GM21360 (cell line): ENCODE measurements around the gene CNIH1.
"Not testable (repeated sequence)": the region's sequence is repeated elsewhere in the genome, so short reads cannot be mapped to it uniquely, and the experiment has no call there.

Experiments
- ATAC-seq: cut with Tn5 transposase; IDR thresholded peaks from one replicate; pipeline ENCODE4 v1.9.1; 2021; ENCODE audit warnings: mild to moderate bottlenecking, moderate library complexity; ENCODE audit not compliant: unreplicated experiment

Gene CNIH1

DNA sequence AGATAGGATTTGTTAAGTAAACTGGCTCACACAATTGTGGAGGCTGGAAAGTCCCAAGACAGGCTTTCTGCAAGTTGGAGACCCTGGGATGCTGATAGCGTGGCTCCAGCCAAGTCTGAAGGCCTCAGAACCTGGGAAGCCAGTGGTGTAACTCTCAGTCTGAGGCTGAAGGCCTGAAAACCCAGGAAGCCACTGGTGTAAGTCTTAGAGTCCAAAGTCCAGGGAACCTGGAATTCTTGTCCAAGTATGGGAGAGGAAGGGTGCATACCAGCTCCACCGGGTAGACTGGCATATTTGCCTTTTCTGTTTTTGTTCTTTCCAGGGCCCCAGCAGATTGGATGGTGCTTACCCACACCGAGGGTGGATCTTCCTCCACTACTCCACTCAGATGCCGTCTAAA is 29.5 kb upstream of the CNIH1 start:
- no peak for ATAC-seq

DNA sequence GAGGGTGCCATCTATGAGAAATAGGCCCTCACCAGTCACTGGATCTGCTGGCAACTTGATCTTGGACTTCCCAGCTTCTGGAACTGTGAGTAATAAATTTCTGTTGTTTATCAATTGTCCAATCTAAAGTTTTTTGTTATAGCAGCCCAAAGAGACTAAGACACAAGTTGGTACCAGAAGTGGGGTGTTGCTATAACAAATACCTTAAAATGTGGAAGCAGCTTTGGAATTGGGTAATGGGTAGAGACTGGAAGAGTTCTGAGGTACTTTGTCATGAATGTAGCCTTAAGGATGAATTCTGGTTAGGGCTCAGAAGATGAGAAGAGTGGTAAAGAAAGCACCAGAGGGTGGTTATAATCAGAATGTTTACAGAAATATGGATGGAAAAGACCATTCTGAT is 26.1 kb upstream of the CNIH1 start:
- no peak for ATAC-seq

DNA sequence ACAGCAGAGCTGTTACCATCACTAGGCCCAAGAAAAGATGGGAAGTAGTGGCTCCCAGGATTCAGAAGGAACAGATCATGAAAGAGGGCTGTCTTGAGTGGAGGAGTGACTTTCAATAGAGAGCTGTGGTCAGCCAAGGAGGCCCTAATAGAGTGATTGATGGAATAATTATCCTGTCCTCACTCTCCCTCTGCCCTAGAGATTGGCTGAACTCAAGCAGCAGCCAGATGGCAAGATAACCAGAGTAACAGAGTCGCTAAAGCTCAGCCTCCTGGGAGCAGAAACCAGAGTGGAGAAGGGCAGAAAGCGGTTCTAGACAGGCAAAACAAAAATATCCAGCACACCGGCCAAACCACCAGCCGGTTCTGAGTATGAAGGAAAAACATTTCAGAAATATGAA is 24.5 kb upstream of the CNIH1 start:
- ATAC-seq: no peak

DNA sequence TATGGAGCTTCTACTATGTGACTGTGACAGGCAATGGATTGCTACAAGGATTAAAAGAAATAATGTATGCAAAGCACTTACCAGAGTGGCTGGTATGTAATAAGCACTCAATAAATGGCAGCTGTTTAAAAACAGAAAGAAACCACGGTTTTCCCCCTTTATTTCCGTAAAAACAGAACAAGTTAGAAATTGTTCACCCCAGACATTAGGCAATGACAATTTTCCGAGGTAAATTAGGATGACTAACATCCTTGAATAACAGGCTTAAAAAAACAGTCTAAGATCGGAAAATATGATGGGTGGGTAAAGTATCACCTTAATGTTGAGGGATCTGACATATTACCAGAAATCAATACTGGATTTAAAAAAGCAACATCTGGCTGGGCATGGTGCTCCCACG is 20.9 kb upstream of the CNIH1 start:
- no peak for ATAC-seq

DNA sequence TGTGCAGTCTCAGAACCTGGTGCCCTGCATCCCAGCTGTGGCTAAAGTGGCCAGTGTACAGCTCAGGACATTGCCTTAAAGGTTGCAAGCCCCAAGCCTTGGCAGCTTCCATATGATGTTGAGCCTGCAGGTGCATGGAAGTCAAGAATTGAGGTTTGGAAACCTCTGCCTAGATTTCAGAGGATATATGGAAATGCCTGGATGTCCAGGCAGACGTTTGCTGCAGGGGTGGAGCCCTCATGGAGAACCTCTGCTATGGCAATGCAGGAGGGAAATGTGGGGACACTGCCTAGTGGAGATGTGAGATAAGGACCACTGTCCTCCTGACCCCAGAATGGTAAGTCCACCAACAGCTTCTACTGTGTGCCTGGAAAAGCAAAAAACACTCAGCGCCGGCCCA is 17.9 kb upstream of the CNIH1 start:
- no peak for ATAC-seq

DNA sequence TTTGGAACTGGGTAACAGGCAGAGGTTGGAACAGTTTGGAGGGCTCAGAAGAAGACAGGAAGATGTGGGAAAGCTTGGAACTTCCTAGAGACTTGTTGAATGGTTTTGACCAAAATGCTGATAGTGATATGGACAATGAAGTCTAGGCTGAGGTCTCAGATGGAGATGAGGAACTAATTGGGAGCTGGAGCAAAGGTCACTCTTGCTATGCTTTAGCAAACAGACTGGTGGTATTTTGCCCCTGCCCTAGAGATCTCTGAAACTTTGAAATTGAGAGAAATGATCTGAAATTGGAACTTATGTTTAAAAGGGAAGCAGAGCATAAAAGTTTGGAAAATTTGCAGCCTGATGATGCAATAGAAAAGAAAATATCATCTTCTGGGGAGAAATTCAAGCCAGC is 17.4 kb upstream of the CNIH1 start:
- not testable (repeated sequence) for ATAC-seq

DNA sequence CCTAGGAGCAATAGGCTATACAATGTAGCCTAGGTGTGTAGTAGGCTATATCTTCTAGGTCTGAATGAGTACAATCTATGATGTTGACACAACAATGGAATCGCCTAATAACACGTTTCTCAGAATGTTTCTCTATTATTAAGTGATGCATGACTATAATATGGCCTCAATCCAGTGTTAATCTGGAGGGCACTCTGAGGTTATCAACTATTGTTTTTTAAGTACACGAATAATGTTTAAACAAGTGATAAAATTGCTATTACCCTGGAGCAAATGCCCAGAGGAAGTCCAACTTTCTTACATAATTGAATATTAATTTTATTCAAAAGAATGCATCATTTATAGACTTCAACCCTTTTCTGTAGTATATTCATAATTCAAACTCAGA is 16.4 kb upstream of the CNIH1 start:
- ATAC-seq: no peak

DNA sequence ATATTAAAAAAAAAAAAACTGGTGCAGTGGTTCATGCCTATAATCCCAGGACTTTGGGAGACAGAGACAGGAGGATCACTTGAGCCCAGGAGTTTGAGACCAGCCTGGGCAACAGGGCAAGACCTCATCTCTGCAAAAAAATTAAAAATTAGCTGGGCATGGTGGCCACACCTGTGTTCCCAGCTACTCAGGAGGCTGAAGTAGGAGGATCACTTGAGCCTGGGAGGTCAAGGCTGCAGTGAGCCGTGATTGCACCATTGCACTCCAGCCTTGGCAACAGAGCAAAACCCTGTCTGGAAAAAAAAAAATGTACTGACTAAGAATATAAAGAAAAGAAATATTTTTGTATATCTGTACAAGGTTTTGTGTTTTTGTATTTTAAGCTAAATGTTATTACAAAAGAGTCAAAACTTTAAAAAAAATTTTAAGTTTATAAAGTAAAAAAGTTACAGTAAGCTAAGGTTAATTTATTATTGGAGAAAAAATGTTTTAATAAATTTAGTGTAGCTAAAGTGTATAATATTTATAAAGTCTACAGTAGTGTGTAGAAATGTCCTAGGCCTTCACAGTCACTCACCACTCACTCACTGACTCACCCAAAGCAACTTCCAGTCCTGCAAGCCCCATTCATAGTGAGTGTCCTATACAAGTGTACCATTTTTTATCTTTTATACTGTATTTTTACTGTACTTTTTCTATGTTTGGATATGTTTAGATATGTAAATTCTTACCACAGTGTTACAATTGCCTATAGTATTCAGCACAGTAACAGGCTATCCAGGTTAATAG is 15.8 kb upstream of the CNIH1 start:
- ATAC-seq: not testable (repeated sequence)

DNA sequence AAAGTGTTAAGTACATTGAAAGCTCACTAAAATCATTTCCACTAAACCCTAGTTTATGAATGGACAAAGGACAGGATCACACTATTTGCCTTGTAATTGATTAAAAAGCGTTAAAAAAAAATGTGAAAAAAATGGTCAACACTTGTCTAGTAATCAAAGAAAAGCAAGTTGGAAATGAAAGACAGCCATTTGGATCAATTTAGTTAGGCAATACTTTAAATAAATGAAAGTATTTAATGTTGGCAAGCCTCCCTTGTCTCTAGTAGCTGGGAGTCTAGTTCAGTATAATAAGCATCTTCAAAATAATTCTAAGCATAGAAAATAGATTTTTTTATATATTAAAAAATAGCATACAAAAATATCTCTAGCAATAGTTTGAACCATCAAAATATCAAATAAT is 14.2 kb upstream of the CNIH1 start:
- ATAC-seq: no peak

DNA sequence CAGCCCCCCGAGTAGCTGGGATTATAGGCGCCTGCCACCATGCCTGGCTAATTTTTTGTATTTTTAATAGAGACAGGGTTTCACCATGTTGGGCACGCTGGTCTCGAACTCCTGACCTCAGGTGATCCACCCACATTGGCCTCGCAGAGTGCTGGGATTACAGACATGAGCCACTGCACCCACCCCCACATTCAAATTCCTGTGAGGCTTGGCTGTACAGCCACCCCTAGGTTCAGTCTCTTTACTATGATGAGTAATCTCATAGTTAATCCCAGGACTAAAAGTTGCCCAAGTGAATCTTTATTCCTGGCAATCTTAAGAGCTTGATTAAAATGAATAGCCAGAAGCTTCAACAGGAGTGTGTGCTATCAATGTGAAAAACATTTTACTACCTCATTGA is 12.8 kb upstream of the CNIH1 start:
- not testable (repeated sequence) for ATAC-seq

DNA sequence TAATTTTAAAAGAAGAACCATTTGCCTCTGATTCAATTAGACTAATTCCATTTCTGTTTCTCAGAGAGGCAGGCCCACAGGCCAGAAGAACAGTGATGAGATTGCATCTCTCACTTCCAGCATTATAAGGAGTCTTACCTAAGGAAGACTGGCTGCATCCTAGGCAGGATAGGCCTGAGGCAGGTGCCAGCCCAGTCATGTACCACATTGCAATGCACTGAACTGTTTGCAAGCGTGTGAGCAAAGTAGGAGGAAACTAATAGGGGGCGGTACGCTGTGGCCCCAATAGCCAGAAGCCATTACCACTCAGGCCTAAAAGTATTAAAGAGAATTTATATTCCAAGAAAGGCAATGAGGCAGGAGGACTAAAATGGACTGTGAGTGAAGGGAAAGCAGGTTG is 12.1 kb upstream of the CNIH1 start:
- ATAC-seq: no peak

DNA sequence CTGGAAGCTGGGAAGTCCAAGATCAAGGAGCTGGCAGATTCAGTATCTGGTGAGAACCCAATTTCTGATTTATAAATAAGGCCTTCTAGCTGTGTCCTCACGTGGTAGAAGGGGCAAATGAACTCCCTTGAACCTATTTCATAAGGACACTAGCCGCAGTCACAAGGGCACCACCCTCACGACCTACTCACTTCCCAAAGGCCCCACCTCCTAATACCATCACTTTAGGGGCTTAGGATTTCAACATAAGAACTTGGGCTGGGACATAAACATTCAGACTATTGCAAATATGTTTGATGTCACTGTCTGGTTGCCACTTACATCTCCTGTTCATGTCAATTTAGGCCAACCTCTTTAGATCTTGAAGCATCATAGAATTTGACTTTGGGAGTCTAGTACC is 10.8 kb upstream of the CNIH1 start:
- no peak for ATAC-seq

DNA sequence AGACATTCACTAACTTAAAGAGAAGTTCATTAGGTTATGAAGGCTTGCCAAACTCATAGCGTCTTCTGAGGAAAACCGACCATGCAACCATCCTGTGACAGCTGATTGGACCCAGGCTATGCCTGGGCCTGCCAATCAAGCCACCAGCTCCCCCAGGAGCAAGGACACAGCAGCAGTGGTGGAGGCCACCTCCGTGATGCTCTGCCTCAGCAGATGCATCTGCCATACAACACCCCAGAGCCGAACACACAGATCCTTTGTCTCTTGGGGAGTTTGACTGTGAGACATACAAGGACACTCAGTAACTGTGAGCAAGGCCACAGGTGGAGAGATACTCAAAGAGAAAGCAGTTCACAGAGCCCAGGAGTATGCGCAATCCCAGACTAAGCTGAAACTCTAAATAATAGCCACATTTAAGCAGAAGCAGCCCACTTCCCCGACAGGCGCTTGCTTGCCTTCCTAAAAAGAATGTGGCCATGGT is 10.0 kb upstream of the CNIH1 start:
- no peak for ATAC-seq

DNA sequence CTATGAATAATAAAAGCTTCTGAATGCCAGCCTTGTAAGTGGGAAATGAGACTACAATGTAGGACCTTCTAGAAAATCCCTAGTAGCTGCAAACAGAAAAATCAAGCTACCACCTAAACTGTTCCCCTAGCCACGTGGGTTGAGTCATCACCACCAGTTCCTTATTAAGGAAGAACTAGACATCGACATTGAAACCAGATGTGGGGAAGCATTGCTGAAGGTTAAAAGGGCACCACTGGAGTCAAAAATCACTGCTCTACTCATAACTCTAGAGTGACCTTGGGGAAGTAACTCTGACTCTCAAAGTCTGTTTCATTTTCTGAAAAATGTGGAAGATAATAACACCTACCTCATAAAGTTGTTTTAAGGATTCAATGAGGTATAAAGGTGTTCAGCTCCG is 9.4 kb upstream of the CNIH1 start:
- ATAC-seq: no peak

DNA sequence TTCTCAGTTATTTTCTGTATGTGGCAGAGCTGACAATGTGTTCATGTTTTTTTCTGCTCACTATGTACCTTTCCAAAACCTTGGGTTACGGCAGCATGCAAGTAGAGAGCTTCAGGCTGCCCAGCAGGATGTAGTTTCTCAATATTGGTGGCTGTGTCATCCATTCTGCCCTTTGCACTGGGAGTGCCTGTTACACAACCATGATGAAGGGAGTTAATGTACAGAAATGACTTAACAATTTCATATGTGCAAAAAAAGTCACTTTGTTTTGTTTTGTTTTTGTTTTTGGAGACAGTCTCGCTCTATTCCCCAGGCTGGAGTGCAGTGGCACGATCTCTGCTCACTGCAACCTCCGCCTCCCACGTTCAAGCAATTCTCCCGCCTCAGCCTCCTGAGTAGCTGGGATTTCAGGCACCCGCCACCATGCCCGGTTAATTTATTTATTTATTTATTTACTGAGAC is 6.1 kb upstream of the CNIH1 start:
- no peak for ATAC-seq

DNA sequence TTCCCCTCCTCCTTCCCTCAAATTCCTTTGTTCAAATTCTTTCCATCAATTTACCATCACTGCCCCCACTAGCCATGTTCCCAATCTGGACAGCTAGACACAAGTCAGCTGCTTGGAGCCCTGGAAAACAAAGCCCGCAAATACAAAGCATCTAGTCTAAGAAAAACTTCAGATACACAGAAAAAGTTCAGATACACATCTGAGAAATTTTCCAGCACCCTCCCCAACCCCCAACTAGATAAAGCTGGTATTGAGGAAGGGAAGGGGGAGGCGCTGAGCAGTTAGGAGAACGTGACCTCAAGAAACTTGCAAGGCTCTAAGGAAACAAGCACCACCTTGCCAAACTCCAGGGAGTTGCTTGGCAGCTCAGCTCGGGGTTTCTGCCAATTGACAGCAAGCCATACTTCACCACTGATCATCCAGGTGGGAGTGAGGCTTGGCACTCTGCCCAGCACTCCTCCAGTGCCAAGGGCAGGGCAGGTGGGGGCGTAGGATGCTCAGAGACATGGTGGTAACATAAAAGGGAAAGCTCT is 5.1 kb upstream of the CNIH1 start:
- ATAC-seq: no peak

DNA sequence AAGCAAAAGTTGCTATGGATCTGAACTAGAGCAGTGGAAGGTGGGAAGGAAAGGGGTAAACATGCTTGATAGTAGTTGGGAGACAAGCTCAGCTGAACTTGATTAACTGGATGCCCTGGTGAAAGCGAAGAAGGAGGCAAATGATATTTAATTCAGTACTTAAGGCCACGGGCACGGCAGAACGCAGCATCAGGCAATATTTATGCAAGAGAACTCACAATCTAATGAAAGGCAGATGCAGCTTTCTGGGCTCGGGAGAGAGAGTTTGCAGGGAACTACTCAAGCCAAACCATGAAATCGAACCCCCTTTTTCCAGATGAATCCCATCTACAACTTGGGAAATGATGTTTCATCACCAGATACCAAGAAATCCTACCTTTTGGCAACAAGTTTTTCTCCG is 3.5 kb upstream of the CNIH1 start:
- ATAC-seq: no peak

DNA sequence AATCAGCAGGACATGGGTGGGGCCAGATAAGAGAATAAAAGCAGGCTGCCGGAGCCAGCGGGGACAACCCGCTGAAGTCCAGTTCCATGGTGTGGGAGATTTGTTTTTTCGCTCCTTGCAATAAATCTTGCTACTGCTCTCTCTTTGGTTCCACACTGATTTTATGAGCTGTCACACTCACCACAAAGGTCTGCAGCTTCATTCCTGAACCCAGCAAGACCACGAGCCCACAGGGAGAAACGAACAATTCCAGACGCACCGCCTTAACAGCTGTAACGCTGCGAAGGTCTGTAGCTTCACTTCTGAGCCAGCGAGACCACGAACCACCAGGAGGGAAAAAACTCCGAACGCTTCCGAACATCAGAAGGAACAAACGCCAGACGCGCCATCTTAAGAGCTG is 2.8 kb upstream of the CNIH1 start:
- no peak for ATAC-seq

DNA sequence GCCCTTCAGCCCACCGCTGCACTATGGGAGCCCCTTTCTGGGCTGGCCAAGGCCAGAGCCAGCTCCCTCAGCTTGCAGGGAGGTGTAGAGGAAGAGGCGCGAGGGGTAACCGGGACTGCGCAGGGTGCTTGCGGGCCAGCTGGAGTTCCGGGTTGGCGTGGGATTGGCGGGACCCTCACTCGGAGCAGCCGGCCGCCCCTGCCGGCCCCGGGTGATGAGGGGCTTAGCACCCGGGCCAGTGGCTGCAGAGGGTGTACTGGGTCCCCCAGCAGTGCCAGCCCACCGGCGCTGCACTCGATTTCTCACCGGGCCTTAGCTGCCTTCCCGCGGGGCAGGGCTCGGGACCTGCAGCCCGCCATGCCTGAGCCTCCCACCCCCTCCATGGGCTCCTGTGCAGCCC is 1.8 kb upstream of the CNIH1 start:
- ATAC-seq: not testable (repeated sequence)

DNA sequence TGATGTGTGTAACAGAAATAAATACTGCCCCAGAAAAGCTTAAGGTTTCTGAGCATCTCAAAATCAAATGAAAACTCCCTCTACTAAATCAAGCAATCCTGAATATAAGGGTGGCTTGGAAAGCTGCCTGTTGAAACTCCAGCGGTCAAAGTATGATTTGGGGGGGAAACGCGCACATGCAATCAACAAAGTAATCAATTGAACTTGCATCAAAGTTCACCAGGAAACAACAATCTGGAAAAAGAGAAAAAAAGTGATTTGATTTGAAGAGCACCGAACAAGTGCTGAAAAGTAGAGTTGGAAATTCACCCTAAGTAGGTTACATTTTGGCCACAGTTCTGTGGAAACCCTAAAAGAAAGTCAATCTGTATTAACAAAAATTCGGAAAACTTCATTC is 700 bp downstream of the CNIH1 start:
- no peak for ATAC-seq

DNA sequence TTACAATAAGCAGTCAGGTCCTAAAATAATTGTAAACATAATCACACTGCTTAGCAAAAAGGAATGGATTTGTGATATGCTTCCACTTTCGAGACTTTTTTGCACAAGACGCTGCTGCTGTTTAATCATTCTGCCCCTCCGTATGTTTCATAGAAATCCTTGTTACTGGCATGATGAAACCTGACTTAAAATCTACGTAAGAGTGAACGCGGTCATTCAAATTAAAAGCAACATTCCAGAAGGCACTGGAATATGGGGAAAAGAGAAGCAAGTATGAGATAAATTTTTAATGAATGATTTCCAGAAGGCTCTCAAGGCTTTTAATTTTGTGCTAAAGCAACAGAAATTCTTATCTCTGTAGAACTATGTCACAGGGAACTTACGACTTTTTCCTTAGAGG is 1.1 kb downstream of the CNIH1 start:
- ATAC-seq: no peak

DNA sequence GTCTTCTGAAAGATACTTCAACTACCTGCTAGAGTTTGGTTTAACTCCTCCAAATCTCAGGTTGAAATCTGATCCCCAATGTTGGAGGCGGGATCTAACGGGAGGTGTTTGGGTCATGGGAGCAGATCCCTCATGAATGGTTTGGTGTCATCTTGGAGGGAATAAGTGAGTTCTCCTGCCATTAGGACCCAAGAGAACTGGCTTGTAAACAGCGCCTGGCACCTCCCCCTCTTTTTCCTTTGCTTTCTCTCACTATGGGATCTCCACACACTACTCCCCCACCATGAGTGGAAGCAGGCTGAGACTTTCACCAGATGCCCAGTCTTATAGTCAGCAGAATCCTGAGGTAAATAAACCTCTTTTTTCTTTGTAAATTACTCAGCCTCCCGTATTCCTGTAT is 2.5 kb downstream of the CNIH1 start:
- ATAC-seq: no peak

DNA sequence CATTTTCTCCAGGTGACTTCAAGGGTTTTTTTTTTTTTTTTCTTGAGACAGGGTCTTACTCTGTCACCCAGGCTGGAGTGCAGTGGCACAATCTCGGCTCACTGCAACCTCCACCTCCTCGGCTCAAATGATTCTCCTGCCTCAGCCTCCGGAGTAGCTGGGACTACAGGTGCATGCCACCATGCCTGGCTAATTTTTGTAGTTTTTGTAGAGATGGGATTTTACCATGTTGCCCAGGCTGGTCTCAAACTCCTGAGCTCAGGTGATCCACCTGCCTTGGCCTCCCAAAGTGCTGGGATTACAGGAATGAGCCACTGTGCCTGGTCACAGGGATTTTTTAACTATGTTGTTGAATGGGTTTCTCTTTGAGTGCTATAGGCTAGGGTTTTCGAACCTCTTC is 3.2 kb downstream of the CNIH1 start:
- ATAC-seq: not testable (repeated sequence)
